Stimulated activated CD4-positive, alpha-beta T cell treated with anti-CD3 and anti-CD28 coated beads, Interleukin-2, amount 100 ng/mL, for 24 hours (primary cell): ENCODE measurements around the gene FHL5.
"Not testable (repeated sequence)": the region's sequence is repeated elsewhere in the genome, so short reads cannot be mapped to it uniquely, and the experiment has no call there.

Source experiments
- DNase-seq, 2 donors: peaks; one replicate each; pipeline ENCODE4 v3.0.0-alpha.2; 2020

FHL5 gene, protein sequence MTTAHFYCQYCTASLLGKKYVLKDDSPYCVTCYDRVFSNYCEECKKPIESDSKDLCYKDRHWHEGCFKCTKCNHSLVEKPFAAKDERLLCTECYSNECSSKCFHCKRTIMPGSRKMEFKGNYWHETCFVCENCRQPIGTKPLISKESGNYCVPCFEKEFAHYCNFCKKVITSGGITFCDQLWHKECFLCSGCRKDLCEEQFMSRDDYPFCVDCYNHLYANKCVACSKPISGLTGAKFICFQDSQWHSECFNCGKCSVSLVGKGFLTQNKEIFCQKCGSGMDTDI

DNA sequence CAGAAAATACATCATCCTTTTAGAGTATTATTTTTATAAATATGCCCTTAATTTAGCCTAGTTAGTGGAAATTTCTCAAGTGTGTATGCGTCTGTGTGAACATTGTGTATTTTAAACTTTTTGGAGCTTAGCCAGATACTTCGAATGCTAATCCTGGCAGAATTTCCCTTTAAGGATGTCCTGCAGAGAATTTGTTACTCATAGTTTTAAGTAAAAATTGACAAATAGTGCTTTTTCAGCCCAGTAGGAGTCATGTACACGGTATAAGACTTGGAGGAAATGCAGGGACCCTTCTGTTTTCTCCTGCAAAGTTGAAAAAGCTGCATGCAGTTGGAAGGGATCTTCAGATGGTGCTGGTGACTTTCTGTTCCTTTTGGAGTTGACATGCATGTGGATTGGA lies at the start of gene FHL5:
FHL5 (plus strand) TSS at position 243 of the 400 bp plus-strand sequence. CDS start 40,486 bp downstream, outside the sequence.
- DNase-seq = no peak

DNA sequence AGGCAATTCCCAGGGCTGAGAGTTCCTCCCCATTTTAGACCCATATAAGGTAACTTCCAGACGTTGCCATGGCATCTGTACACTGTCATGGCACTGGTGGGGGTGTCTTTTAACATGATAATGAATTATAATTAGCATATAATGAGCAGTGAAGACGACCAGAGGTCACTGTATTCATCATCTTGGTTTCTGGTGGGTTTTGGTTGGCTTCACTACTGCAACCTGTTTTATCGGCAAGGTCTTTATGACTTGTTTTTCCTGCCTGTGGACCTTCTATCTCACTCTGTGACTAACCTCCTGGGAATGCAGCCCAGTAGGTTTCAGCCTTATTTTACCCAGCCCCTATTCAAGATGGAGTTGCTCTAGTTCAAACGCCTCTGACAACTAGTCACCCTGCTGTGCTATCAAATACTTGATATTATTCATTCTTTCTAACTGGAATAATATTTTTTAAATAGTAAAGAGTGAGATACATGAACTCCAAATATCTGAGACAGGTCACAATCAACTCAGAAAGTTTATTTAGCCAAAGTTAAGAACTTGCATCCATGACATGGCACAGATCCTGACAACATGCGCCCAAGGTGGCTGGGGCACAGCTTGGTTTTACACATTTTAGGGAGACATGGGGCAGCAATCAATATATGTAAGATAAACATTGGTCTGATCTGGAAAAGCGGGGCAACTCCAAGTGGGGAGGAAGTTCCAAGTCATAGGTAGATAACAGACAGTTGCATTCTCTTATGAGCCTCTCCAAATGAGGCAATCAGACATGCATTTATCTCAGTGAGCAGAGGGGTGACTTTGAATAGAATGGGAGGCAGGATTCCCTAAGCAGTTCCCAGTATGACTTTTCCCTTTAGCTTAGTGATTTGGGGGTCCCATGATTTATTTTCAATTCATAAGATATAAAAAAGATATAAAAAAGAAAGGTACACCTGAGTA lies 42.5 kb upstream of the FHL5 start:
- no peak for DNase-seq

DNA sequence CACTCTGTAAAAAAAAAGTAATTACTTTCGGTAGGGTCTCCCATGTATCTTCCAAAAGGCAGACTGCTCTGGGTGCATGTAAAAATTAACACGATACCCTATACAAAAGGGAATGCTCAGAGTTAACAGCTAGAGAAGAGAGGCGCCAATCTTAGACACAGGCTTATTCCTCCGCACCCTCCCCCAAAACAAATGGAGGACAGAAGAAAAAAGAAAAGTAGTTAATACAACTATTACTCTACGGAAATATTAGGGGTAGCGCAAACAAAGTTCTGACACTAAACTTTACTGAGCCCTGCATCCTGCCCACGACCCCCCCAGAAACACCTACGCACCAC lies 41.7 kb upstream of the FHL5 start:
- no peak for DNase-seq

DNA sequence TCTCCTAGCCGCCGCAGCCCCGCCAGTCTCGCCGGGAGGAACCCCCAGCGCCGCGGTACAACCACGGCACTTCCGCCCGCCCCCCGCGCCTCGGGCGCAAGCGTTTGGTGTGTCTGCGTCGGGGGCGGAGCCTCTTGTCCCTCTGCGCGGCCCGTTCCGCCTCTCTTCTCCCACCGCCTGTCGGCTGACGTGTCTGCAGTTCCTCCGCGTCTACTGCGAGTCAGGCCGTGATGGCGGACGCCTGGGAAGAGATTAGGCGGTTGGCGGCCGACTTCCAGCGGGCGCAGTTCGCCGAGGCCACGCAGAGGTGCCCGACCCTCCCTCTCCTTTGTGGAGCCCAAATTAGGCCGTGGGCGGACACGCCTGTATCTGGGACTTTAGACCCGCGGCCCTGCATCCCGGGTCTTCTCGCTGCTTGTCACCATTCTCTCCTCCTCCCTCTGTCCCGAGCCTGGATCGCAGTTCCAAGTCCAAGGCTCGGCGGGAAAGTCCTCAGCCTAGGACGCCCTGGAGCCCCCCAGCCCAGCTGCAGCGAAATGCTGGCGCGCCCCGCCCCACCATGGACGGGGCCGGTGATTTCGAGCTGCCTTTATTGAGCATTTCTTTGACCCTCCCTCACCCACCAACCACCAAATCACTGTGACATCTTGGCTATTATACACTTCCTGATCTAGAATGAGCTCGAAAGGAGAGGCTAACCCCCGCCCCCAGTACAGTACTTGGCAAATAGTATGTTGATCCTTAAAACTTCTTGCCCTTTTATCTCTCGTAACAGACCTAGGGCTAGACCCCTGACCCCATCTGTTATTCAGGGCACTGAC lies 41.1 kb upstream of the FHL5 start, which contains the start of gene UFL1:
UFL1 (plus strand) TSS at position 163 of the 821 bp plus-strand sequence; CDS start at position 231, 68 bp downstream.
- peak; percentile 92 to 95 for DNase-seq

DNA sequence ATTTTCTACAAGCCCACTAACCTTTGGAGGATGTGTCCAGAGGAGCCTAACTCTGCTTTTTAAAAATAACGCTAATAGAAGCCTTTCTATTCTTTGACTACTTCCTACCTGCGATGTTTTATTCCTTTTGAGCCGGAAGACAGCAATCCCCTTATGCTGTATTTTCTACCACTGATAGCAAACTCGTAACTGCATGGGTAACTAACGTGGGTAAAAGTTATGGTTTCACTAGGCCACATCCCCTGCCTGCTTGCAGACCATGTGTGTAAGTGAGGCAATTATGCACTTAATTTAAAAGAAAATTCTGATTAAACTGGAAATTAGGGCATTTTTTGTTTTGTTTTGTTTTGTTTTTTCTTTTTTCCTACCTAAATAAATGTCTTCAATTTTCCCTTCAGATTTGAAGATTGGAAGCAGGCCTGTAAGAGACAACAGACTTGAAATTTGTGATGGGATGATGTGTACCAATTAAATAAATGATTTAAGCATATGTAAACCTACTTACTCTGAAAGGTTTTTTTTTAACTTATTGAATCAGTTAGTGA lies 40.4 kb upstream of the FHL5 start:
- no peak for DNase-seq

DNA sequence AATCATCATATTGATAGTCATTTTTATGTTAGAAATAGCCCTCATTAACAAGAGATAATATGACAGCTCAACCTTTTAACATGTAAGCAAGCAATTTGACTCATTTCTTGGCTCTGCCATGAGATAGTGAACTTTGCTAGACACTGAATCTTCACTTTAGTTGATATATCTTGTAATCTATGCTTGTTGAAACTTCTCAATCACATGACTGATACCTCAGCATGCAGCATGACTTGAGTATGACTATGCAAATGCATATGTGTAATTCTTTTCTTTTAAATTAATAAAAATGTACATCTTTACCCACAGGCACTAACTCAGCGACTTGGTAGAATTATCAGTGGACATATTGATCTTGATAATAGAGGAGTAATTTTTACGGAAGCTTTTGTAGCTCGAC lies 34.7 kb upstream of the FHL5 start:
- no peak for DNase-seq

DNA sequence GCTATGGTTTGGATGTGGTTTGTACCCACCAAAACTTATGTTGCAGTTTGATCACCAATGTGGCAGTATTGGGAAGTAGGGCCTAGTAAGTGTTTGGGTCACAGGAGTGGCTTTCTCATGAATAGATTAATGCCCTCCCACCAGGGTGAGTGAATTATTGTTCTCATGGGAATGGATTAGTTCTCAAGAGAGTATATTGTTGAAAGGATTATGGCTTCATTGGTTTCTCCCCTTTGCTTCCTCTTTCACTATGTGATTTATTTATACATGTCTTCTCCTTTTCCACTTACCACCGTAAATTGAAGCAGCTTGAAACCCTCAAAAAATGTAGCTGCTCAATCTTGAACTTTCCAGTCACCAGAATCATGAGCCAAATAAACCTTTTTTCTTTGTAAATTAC lies 30.5 kb upstream of the FHL5 start:
- DNase-seq = no peak

DNA sequence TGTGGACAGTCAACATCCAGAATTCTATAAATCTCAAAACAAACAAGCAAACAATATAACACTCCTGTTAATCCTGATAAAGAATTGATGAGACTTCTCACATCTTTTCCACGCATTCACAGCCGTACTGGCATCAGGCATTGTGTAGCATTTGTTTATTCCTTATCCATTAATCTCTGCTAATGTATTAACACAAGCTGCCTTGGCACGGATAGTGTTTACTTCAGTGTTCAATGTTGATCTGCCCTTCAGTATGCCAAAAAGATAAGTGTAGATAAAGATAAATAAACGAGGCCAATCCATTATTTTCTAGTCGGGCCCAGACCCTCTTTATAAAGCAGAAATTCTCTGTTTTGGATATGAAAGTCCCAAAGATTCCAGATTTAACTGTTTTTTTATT lies 25.2 kb upstream of the FHL5 start:
- no peak for DNase-seq

DNA sequence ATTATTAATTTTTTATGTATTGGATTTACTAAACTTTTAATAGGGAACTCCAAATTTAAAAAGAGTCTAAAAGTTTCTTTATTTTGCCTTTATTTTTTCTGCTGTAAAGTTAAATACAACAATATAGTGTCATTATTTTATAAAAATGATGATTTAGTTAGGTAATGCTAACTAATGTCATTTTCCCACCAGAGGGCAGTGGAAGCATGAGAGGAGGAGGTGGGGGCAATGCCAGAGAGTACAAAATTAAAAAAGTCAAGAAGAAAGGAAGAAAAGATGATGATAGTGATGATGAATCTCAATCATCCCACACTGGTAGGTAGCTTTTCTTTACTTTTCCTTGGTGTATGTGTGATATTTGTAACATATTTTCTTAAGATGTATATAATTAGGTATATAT lies 20.2 kb upstream of the FHL5 start:
- no peak for DNase-seq

DNA sequence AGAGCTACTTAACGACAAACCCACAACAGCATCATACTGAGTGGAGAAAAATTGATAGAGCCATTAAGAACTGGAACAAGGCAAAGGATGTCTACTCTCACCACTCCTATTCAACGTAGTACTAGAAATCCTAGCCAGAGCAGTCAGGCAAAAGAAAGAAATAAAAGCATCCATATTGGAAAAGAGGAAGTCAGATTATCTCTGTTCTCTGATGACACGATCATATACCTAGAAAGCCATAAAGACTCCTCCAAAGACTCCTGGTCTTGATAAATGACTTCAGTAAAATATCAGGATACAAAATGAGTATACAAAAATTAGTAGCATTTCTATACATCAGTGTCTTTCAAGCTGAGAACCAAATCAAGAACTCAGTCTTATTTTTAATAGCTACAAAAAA lies 17.0 kb upstream of the FHL5 start:
- no peak for DNase-seq

DNA sequence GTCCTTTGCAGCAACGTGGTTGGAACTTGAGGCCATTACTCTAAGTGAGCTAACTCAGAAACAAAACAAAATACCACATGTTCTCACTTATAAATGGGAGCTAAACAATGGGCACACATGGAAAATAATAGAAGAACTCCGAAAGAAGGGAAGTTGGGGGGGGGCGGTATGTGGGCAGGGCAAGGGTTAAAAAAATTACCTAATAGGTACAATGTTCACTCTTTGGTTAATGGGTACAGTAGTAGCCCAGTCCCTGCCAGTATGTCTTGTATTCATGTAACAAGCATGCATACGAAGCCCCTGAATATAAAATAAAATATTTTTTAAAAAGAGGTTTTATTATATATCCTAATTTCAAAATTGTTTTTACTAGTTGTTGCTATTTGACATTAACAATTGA lies 15.3 kb upstream of the FHL5 start:
- no peak for DNase-seq

DNA sequence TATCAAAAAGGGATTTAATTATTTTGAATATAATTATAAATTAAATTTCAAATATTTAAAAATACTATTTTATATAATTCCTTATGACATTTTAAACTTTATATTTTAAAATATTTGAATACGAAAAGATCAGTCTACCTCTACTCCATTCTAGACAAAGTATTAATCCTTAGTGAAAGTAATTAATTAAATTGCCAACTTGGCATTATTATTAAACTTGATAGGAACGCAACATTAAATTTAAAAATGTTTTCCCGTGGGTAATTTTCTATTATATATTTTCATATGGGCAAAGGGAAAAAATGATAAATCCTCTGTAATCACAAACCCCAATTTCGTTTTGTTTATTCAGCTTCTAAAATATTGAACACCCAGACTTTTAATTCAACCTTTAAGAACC lies 8.4 kb upstream of the FHL5 start:
- DNase-seq = no peak

DNA sequence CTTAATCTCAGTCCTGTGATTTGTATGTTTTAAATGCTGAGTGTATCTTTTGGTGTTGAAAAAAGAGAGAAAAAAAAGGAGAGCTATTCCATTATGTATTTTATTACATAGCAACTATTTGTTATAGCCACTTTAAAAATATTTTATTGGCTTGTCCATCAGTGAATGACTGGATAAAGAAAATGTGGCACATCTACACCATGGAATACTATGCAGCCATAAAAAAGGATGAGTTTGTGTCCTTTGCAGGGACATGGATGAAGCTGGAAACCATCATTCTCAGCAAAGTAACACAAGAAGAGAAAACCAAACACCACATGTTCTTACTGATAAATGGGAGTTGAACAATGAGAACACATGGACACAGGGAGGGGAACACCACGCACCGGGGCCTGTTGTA lies 3.2 kb upstream of the FHL5 start:
- not testable (repeated sequence) for DNase-seq

DNA sequence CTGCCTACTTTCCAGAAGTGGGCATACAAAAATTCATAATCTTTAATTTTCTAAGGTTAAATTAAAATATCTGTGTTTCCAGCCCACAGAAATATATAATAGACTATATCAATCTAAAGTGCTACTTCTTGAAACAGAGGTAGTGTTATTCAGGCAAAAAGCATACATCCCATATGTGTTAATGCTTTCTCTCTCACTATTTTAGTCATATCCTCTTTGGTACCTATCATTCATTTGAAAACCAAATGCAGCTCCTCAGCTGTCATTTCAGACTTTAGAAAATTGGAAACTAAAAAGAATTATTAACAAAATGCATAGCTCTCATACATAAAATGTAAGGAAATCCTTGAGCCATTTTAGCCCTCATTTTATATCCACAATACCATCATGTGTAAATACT lies 925 bp downstream of the FHL5 start:
- DNase-seq = no peak

DNA sequence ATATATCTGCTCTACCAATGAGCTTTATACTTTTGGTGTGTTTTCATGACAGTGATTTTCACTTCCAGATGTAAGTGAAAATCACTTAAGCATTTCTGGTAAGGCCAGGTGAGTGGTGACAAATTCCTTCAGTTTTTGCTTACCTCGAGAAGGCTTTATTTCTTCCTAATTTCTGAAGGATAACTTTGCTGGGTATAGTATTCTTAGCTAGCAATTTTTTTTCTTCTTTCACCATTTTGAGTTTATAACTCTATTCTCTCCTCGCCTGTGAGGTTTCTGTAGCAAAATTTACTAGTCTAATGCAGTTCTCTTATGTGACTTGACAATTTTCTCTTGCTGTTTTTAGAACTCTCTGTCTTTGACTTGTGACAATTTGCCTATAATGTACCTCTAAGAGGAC lies 7.1 kb downstream of the FHL5 start:
- DNase-seq = no peak

DNA sequence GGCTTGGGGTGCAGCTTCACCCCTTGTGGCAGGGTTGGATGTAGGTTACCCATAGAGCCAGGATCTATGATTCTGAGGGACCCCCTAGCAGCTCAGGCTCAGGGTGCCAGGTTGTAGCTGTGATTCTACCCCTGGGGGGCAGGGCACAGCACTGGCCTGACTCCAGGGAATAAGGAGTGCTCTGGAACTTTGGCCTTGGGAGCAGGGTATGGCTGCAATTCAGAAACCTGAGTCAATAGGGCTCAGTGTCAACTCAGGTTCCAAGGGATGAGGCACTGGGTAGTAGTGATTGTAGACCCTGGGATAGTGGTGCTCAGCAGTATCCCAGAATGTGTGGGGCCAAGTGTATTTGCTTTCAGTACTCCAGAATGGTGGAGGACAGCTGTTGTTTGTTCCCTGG lies 8.6 kb downstream of the FHL5 start:
- DNase-seq = no peak

DNA sequence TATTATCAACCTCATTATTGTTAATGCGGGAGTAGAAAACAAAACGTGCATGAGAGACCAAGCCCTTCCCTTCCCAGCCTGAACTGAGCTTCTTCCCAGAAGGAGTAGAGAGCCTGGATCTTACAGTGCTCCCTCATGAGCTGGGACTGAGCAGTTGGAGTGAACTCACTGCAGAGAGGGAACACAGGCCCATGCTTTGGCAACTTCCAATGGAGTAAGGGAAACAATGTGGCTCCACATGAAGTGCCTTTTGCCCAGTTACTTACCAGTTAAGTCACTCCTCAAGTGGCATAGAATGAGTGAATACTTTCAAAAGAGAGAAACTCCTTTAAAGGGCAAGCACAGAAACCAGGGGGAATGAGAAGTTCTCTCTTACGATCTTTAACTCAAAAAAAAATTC lies 12.4 kb downstream of the FHL5 start:
- DNase-seq = no peak

DNA sequence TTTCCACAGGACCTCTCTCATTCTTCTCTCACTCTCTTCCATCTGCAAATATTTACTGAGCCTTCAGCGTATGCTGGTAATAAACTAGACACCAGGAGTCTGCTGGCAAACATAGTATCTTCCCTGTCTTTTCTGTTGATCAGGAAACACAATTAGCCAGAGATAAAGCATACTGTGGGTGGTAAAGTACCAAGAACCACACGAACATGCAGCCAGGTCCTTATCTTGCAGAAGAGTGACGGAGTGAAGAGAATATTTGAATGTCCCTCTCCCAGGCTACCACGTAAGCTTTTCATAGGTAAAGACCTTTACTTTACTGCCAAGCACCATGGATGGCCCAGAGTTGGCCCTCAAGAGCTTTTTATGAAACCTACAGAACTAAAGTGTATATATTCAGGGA lies 13.3 kb downstream of the FHL5 start:
- DNase-seq = no peak

DNA sequence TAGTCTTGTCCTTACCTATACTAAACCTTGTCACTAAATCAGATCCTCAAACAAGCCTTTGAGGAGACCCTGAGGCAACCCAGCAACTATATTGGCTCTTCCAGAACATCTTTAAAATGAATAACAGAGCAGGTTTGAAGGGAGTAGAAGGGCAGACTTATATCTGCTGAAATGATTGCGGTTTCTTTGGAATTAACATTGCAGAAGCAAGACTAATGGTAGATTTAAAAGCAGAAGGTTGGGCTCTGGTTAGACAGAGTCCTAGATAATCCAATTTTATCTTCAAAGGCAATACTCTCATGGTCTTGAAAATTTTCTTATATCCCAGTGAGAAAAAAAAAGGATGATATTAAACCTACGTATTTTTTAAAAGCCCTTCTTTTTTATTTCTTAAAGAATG lies 19.1 kb downstream of the FHL5 start:
- no peak for DNase-seq

DNA sequence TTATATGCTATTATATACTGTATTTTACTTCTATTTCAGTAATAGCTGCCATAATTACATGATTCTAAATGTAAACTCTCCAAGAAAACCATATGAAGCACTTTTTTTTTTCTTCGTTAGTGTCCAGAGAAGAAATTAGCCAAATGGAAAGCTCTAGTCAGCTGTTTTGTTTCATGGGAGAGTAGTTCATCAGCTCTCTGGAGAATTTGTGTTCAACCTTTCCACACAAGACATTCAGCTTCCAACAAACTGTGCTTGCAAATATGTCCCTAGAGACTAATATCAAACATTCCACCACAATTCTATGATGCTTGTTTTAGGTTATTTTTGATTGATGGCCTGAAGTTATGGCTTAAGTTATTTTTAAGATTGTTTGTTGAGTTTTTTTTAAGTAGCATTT lies 19.5 kb downstream of the FHL5 start:
- no peak for DNase-seq

DNA sequence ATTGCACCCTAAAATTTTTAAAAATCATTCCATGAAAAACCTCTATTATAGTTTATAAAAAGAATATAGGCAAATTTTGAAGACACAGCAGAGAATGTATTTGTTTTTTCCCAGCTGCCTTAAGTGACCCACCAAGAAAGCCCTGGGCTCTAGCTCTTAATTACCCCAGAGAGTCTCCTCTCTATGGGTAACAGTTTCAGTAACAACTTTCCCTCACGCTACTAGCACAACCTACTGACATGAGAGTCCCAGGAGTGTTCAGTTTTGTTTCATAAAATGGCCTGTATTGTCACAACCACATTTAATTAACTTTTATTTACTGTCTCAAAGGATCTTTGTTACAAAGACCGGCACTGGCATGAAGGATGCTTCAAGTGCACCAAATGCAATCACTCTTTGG lies 41.5 kb downstream of the FHL5 start:
- no peak for DNase-seq

DNA sequence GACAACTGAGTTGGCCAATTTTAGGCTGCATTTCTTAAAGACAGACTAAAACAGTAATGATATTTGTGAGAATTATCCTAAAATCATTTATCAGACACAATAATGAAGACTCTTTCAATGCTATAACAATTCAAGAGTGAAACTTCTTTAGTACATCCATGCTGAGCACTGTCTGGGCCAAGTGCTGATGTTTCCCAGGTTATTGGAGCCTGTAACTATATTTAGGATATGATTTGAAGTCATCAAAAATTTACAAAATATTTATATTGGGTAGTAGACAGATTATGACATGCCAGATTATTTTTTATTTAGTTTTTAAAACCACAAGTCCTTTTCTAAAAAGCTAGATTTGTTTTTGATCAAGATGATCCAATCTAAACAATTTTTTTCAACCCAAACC lies 45.1 kb downstream of the FHL5 start:
- DNase-seq = no peak

DNA sequence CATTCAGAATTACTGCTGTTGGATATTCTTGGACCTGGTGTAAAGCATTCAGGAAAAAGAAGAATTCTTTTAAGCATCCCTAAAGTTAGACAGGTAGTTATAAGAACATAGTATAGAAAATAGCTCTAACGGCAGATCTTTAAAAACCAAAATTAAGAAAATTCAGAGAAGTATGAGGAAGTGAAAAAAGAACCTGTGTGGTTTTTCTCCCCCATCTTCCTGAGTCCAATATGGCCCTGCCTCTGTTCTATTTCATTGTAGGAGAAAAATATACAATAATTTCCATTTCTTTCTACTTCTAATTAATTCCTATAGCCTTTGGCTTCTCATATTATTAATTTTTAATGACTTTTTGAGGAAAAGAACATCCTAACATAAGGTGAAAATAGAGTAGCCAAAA lies 47.1 kb downstream of the FHL5 start:
- no peak for DNase-seq
